ENCODE data around the gene ARFGEF2. TPM values are rescaled to one million over a fixed set of nuclear protein-coding genes. Genes with fewer than 3 reads are reported as not detected.

Gene ARFGEF2
- total and polyA plus RNA-seq, 2 of the 8 experiments (the other 6 are each of a cell fraction or from before 2014, with no cell fraction given): 8.1 to 21.8 TPM

GRCh38 chr20:48921883-48922820 lies 641 bp downstream of the ARFGEF2 start (continued):
- no peak for TF ChIP-seq RBBP5 (IDR thresholded peaks at IDR 0.05; ENCODE audit: borderline replicate concordance, low read depth, low read length)
- peak; percentile 6; the same call in 1 of the 2 replicates for TF ChIP-seq MAX (IDR thresholded peaks at IDR 0.05)
- TF ChIP-seq CTCF (IDR thresholded peaks at IDR 0.05; ENCODE audit: control extremely low read depth in 1 of 3, insufficient read depth in 1 of 3, low read depth in 1 of 3, low read length in 3 of 3): no peak

Measured in H1 (cell line).